H1 (cell line): ENCODE measurements around the gene HMGN1. TPM values are rescaled to one million over a fixed set of nuclear protein-coding genes. Genes with fewer than 3 reads are reported as not detected.

Source experiments
- CTCF ChIA-PET: fragments of 300-600 bp; sonication (Branson Sonifier 250); formaldehyde crosslinking; loops from one replicate; lab custom pipeline; 2021; ENCODE audit not compliant: partially characterized antibody; lab: Charles Lee
- POLR2A ChIA-PET: fragments of 300-600 bp; sonication (Branson Sonifier 250); formaldehyde crosslinking; loops from one replicate; lab custom pipeline; 2021; ENCODE audit warnings: inconsistent platforms; ENCODE audit not compliant: partially characterized antibody; lab: Charles Lee
- DNase-seq, 2 experiments: peaks; one replicate each; pipeline versions ENCODE4 v3.0.0 to v3.0.0-alpha.2; 2010 to 2022; ENCODE audit warnings: low spot score in 2 of 2, low read depth in 1 of 2, mixed read lengths in 1 of 2
- FAIRE-seq: peaks from 2 replicates; lab custom pipeline; 2011; peaks lifted over from hg19 to GRCh38; lab: Jason Lieb, UNC
- H2AFZ ChIP-seq: 2 replicates; pipeline ENCODE4 v1.8.1; 2012; ENCODE audit warnings: low read length, inconsistent platforms
- H2AK5ac ChIP-seq: 2 replicates; pipeline ENCODE4 v1.6.1; 2013; ENCODE audit warnings: low read depth, low read length
- H2BK120ac ChIP-seq: replicated peaks from 2 replicates; pipeline ENCODE3; 2013; ENCODE audit warnings: low read depth, low read length, inconsistent platforms
- H2BK12ac ChIP-seq: 2 replicates; pipeline ENCODE4 v1.6.1; 2013; ENCODE audit warnings: low read depth, low read length
- H2BK15ac ChIP-seq: 2 replicates; pipeline ENCODE4 v1.6.1; 2013; ENCODE audit warnings: low read length
- H2BK20ac ChIP-seq: 2 replicates; pipeline ENCODE4 v1.6.1; 2013; ENCODE audit warnings: low read length
- H2BK5ac ChIP-seq: 2 replicates; pipeline ENCODE4 v1.6.1; 2013; ENCODE audit warnings: low read depth, low read length
- H3K14ac ChIP-seq: 2 replicates; pipeline ENCODE4 v1.6.1; 2013; ENCODE audit warnings: inconsistent platforms; ENCODE audit not compliant: insufficient read length
- H3K18ac ChIP-seq: 2 replicates; pipeline ENCODE4 v1.6.1; 2013; ENCODE audit warnings: low read length; ENCODE audit errors: extremely low read depth
- H3K23ac ChIP-seq: 2 replicates; pipeline ENCODE4 v1.6.1; 2013; ENCODE audit warnings: inconsistent platforms; ENCODE audit not compliant: insufficient read length
- H3K23me2 ChIP-seq: 2 replicates; pipeline ENCODE4 v1.6.1; 2013; ENCODE audit warnings: low read depth, low read length
- H3K27ac ChIP-seq: 2 replicates; pipeline ENCODE4 v1.6.1; 2011; ENCODE audit warnings: low read depth, low read length, inconsistent platforms
- H3K27me3 ChIP-seq, 4 experiments: replicated peaks in 1 of 4; 1 replicate in 1 of 4; 2 replicates in 3 of 4; pipeline versions ENCODE4 v1.6.1 to v1.8.1; 2011 to 2013; ENCODE audit warnings: low read length in 3 of 4, mild to moderate bottlenecking in 3 of 4, inconsistent platforms in 2 of 4, mixed read lengths in 2 of 4, moderate library complexity in 1 of 4; ENCODE audit not compliant: control insufficient read depth in 3 of 4, insufficient read depth in 3 of 4; ENCODE audit errors: extremely low read depth in 1 of 4
- H3K36me3 ChIP-seq, 4 experiments: 2 replicates each; pipeline versions ENCODE4 v1.6.1 to v1.8.1; 2011 to 2013; ENCODE audit warnings: mild to moderate bottlenecking in 4 of 4, low read length in 3 of 4, moderate library complexity in 2 of 4, control low read depth in 1 of 4, inconsistent platforms in 1 of 4; ENCODE audit not compliant: insufficient read depth in 4 of 4, control insufficient read depth in 2 of 4
- H3K4ac ChIP-seq: replicated peaks from 2 replicates; pipeline ENCODE3; 2013; ENCODE audit warnings: low read length, low read depth, mixed read lengths, inconsistent platforms; ENCODE audit not compliant: insufficient read length
- H3K4me1 ChIP-seq, 4 experiments: replicated peaks in 1 of 4; 1 replicate in 1 of 4; 2 replicates in 3 of 4; pipeline versions ENCODE4 v1.6.1 to v1.8.1; 2011 to 2013; ENCODE audit warnings: low read length in 3 of 4, inconsistent platforms in 2 of 4, mixed read lengths in 1 of 4; ENCODE audit not compliant: insufficient read depth in 4 of 4, control insufficient read depth in 3 of 4
- H3K4me2 ChIP-seq, 2 experiments: 2 replicates each; pipeline versions ENCODE4 v1.6.1 to v1.8.1; 2011 to 2013; ENCODE audit warnings: low read depth in 2 of 2, low read length in 2 of 2, control low read depth in 1 of 2, inconsistent platforms in 1 of 2, mild to moderate bottlenecking in 1 of 2; ENCODE audit not compliant: insufficient read depth in 1 of 2
- H3K4me3 ChIP-seq, 4 experiments: fragments of 200-600, 300-600 bp in 1 of 4; sonication (generic), shearing (Covaris generic), sonication (Bioruptor Twin) in 1 of 4; 2 replicates each; pipeline versions ENCODE4 v1.5.1 to v1.8.1; 2011 to 2016; ENCODE audit warnings: low read length in 4 of 4, low read depth in 3 of 4, control low read depth in 2 of 4, inconsistent platforms in 2 of 4, mild to moderate bottlenecking in 2 of 4, mixed read lengths in 1 of 4, moderate library complexity in 1 of 4; ENCODE audit not compliant: insufficient read depth in 2 of 4; ENCODE audit errors: extremely low read depth in 1 of 4
- H3K56ac ChIP-seq: replicated peaks from 2 replicates; pipeline ENCODE3; 2013; ENCODE audit warnings: low read depth, mild to moderate bottlenecking, mixed read lengths, low read length, inconsistent platforms; ENCODE audit not compliant: insufficient read length
- H3K79me1 ChIP-seq: 2 replicates; pipeline ENCODE4 v1.6.1; 2013; ENCODE audit warnings: low read depth, low read length, control low read depth
- H3K79me2 ChIP-seq, 2 experiments: 2 replicates each; pipeline versions ENCODE4 v1.6.1 to v1.8.1; 2012 to 2013; ENCODE audit warnings: low read length in 2 of 2, mild to moderate bottlenecking in 2 of 2, inconsistent platforms in 1 of 2; ENCODE audit not compliant: insufficient read depth in 2 of 2, control insufficient read depth in 1 of 2
- H3K9ac ChIP-seq, 4 experiments: replicated peaks in 1 of 4; 1 replicate in 1 of 4; 2 replicates in 3 of 4; pipeline versions ENCODE4 v1.6.1 to v1.8.1; 2011 to 2013; ENCODE audit warnings: low read depth in 3 of 4, low read length in 3 of 4, control low read depth in 2 of 4, mild to moderate bottlenecking in 2 of 4, moderate library complexity in 2 of 4, inconsistent platforms in 1 of 4; ENCODE audit errors: extremely low read depth in 1 of 4
- H3K9me3 ChIP-seq, 2 experiments: 2 replicates each; pipeline versions ENCODE4 v1.6.1 to v1.8.1; 2012 to 2013; ENCODE audit warnings: mild to moderate bottlenecking in 2 of 2, moderate library complexity in 2 of 2, control low read depth in 1 of 2, inconsistent platforms in 1 of 2, low read depth in 1 of 2, low read length in 1 of 2, mixed read lengths in 1 of 2; ENCODE audit not compliant: insufficient read depth in 2 of 2
- H4K20me1 ChIP-seq, 2 experiments: replicated peaks in 1 of 2; 2 replicates each; pipeline versions ENCODE3 to v1.8.1; 2011 to 2013; ENCODE audit warnings: inconsistent platforms in 2 of 2, low read length in 2 of 2, mild to moderate bottlenecking in 1 of 2; ENCODE audit not compliant: insufficient read depth in 2 of 2, control insufficient read depth in 1 of 2
- H4K5ac ChIP-seq: 2 replicates; pipeline ENCODE4 v1.6.1; 2013; ENCODE audit warnings: low read length, low read depth, mixed read lengths, inconsistent platforms; ENCODE audit not compliant: insufficient read length
- H4K8ac ChIP-seq: 2 replicates; pipeline ENCODE4 v1.8.0; 2013; ENCODE audit warnings: mild to moderate bottlenecking, moderate library complexity, low read length, inconsistent platforms; ENCODE audit not compliant: insufficient read depth; ENCODE audit errors: extremely low read depth
- H4K91ac ChIP-seq: replicated peaks from 2 replicates; pipeline ENCODE3; 2013; ENCODE audit warnings: low read length, mixed read lengths, inconsistent platforms; ENCODE audit not compliant: insufficient read length
- CHD2 ChIP-seq: IDR thresholded peaks from 2 replicates; pipeline ENCODE4 v1.6.1; 2012; ENCODE audit warnings: low read length, improper control_type of control experiment
- CTCF ChIP-seq, 3 experiments: IDR thresholded peaks; 1 replicate in 2 of 3; 2 replicates in 1 of 3; pipeline versions ENCODE4 v1.5.1 to v1.6.1; 2011; ENCODE audit warnings: low read length in 3 of 3, mild to moderate bottlenecking in 3 of 3, inconsistent platforms in 2 of 3, low read depth in 1 of 3, moderate library complexity in 1 of 3; ENCODE audit not compliant: insufficient read depth in 1 of 3; ENCODE audit errors: control extremely low read depth in 1 of 3
- E2F6 ChIP-seq: IDR thresholded peaks from 2 replicates; pipeline ENCODE4 v1.6.1; 2012; ENCODE audit warnings: inconsistent platforms
- FOSL1 ChIP-seq: IDR thresholded peaks from 2 replicates; pipeline ENCODE4 v1.6.1; 2011; ENCODE audit warnings: mild to moderate bottlenecking, low read depth, low read length, moderate library complexity; ENCODE audit not compliant: insufficient read depth
- NANOG ChIP-seq: IDR thresholded peaks from 2 replicates; pipeline ENCODE4 v1.6.1; 2011; ENCODE audit warnings: low read length, low read depth, mild to moderate bottlenecking, inconsistent platforms; ENCODE audit not compliant: insufficient read depth, poor library complexity, severe bottlenecking
- PHF8 ChIP-seq: fragments of 200-600 bp; sonication (generic); conservative IDR thresholded peaks from 2 replicates; pipeline ENCODE4 v1.7.1; 2012; ENCODE audit warnings: low read depth, mild to moderate bottlenecking, inconsistent platforms, low read length, moderate library complexity
- SP2 ChIP-seq: IDR thresholded peaks from 2 replicates; pipeline ENCODE4 v1.6.1; 2012; ENCODE audit warnings: mild to moderate bottlenecking, low read length, inconsistent platforms
- TEAD4 ChIP-seq: IDR thresholded peaks from 2 replicates; pipeline ENCODE4 v1.6.1; 2012; ENCODE audit warnings: low read depth, low read length, inconsistent platforms, mixed read lengths
- WGBS, 2 experiments: shearing (Covaris generic) in 1 of 2; methylation state at CpG; one replicate each; pipeline versions ENCODE4 v1.1.6 to v1.1.7; 2013 to 2015; ENCODE audit warnings: low lambda C conversion rate in 2 of 2, mixed read lengths in 2 of 2, inconsistent platforms in 1 of 2, low coverage in 1 of 2, missing lambda C conversion rate in 1 of 2; ENCODE audit not compliant: insufficient replicate concordance in 2 of 2, insufficient coverage in 1 of 2, insufficient read length in 1 of 2; ENCODE audit errors: extremely low coverage in 1 of 2, missing lambda C conversion rate in 1 of 2; 5-methylcytosine and 5-hydroxymethylcytosine counted together
- polyA plus RNA-seq, 7 experiments: library from polyadenylated mRNA; depleted of rRNA in 3 of 7; stranded (reverse) in 5 of 7; unstranded in 2 of 7; fragments of >200 nt in 5 of 7; fragments of 200-250 nt in 2 of 7; gene quantifications; 1 replicate in 5 of 7; 2 replicates in 1 of 7; 4 replicates in 1 of 7; pipeline versions ENCODE4 v1.2.1 to v1.2.3, GENCODE V29; 2011 to 2013; ENCODE audit warnings: missing spikeins in 2 of 7, mixed read lengths in 2 of 7
- total RNA-seq: library from RNA; stranded (reverse); fragmentation: NEBNext Ultra II Directional; extraction: Animal tissue kit (Norgen Biotek cat#: 25700); gene quantifications from 2 replicates; pipeline ENCODE4 v1.2.1, GENCODE V29; 2021

Gene HMGN1
- total and polyA plus RNA-seq, 2 of the 8 experiments (the other 6 are each of a cell fraction or from before 2014, with no cell fraction given), result 279 to 505 TPM

- Histone ChIP-seq H2BK120ac (no peak overlapping the region), H3K9ac (no peak overlapping the region), H2BK20ac (no peak overlapping the region), H3K4me2 (no peak overlapping the region), H3K27ac (no peak overlapping the region), H2AK5ac (no peak overlapping the region), H3K4me3 (no peak overlapping the region), H2BK15ac (no peak overlapping the region), H3K14ac (no peak overlapping the region), H3K23me2 (peaks cover 7% of the 10 kb centered on the region; the same call in 1 of the 2 replicates), H3K23ac (no peak overlapping the region), H3K56ac (no peak overlapping the region), H4K20me1 (no peaks in the 10 kb centered on the region), H3K79me2 (peaks cover 0 to 8% of the 10 kb centered on the region in 2 experiments; a peak in 2 of 4 replicates), H2BK5ac (peak overlapping the region; percentile 52; the same call in 1 of the 2 replicates), H3K4me1 (peaks cover 0 to 5% (median 2%) of the 10 kb centered on the region in 4 experiments; a peak in 4 of 7 replicates), H3K18ac (no peak overlapping the region; the same call in 1 of the 2 replicates), H4K5ac (no peak overlapping the region), H2AFZ (no peak overlapping the region), H4K8ac (peak overlapping the region; percentile 80), H3K27me3 (no peaks in the 10 kb centered on the region), H3K4ac (no peak overlapping the region), H3K79me1 (no peaks in the 10 kb centered on the region; the same call in 1 of the 2 replicates), H3K36me3 (no peaks in the 10 kb centered on the region), H4K91ac (no peak overlapping the region), H3K9me3 (no peaks in the 10 kb centered on the region), H2BK12ac (no peak overlapping the region)
- ChIA-PET POLR2A (interaction anchor here (1.0 to 3.7 kb wide), 5 partner anchors 8 to 202 kb away, joined by 3 to 40 read pairs (median 5); partner anchors contain the start of genes BRWD1, HMGN1 and PSMG1), CTCF (interaction anchor here (0.7 to 1.9 kb wide), 6 partner anchors 9 to 88 kb away, joined by 3 to 8 read pairs (median 4); no protein-coding TSS in a partner anchor)
- no peak for DNase-seq
- WGBS, 2 experiments, result 91% methylated on average over 38 of the region's 50 CpGs; no CpG with 5 or more reads in 1 of the 2 experiments
- no peak for FAIRE-seq
- TF ChIP-seq NANOG (no peak), SP2 (no peak), CHD2 (no peak), CTCF (IDR thresholded peaks at IDR 0.05; ENCODE audit: control extremely low read depth in 1 of 3, insufficient read depth in 1 of 3, low read depth in 1 of 3, low read length in 3 of 3) (no peak), E2F6 (no peak), PHF8 (no peak), FOSL1 (no peak), TEAD4 (no peak)
These were observed 36.6 kb upstream of the HMGN1 start for GRCh38 chr21:39385299-39386145.
